OCI-LY1 (cell line): ENCODE data around the gene MDM4.

ENCODE experiments used
- H2AFZ ChIP-seq: fragments of 200-600 bp; sonication (generic), shearing (Covaris generic); 2 replicates; pipeline ENCODE4 v1.6.0; 2014; ENCODE audit warnings: antibody characterized with exemption, mild to moderate bottlenecking, low read length
- H3F3A ChIP-seq: fragments of 200-600 bp; sonication (generic), shearing (Covaris generic); 2 replicates; pipeline ENCODE4 v1.6.0; 2014; ENCODE audit warnings: mild to moderate bottlenecking, antibody characterized with exemption, low read length, moderate library complexity; ENCODE audit not compliant: insufficient read depth
- H3K27ac ChIP-seq: fragments of 200-600 bp; sonication (generic); 2 replicates; pipeline ENCODE4 v1.5.1; 2014; ENCODE audit warnings: low read length, mixed run types, mild to moderate bottlenecking, low read depth; ENCODE audit not compliant: poor library complexity, severe bottlenecking
- H3K27me3 ChIP-seq: fragments of 200-600 bp; sonication (generic); 2 replicates; pipeline ENCODE4 v1.6.0; 2014; ENCODE audit warnings: antibody characterized with exemption, mild to moderate bottlenecking, low read length, moderate library complexity; ENCODE audit not compliant: insufficient read depth
- H3K36me3 ChIP-seq: fragments of 200-600 bp; sonication (generic); 2 replicates; pipeline ENCODE4 v1.6.1; 2014; ENCODE audit warnings: mild to moderate bottlenecking, antibody characterized with exemption, low read length, moderate library complexity, mixed read lengths; ENCODE audit not compliant: insufficient read depth
- H3K4me1 ChIP-seq: fragments of 200-600 bp; sonication (generic); 2 replicates; pipeline ENCODE4 v1.5.1; 2014; ENCODE audit warnings: mild to moderate bottlenecking, low read length, moderate library complexity; ENCODE audit not compliant: insufficient read depth, severe bottlenecking
- H3K4me2 ChIP-seq: fragments of 200-600 bp; sonication (generic), shearing (Covaris generic); 2 replicates; pipeline ENCODE4 v1.6.1; 2014; ENCODE audit warnings: low read length
- H3K4me3 ChIP-seq: fragments of 200-600 bp; sonication (generic); 2 replicates; pipeline ENCODE4 v1.5.1; 2014; ENCODE audit warnings: low read length, low read depth, mild to moderate bottlenecking, mixed read lengths; ENCODE audit not compliant: poor library complexity, severe bottlenecking
- H3K79me2 ChIP-seq: fragments of 200-600 bp; shearing (Covaris generic); 2 replicates; pipeline ENCODE4 v1.6.1; 2016; ENCODE audit warnings: mixed run types, low read length, mixed read lengths; ENCODE audit not compliant: insufficient read depth
- H3K9ac ChIP-seq: fragments of 200-600 bp; sonication (generic), shearing (Covaris generic); 2 replicates; pipeline ENCODE4 v1.6.1; 2014; ENCODE audit warnings: mild to moderate bottlenecking, low read length, mixed read lengths
- H3K9me2 ChIP-seq: fragments of 200-600 bp; sonication (generic), shearing (Covaris generic); 2 replicates; pipeline ENCODE4 v1.6.1; 2014; ENCODE audit warnings: low read depth, mild to moderate bottlenecking, low read length, mixed read lengths
- H3K9me3 ChIP-seq: fragments of 200-600 bp; shearing (Covaris generic); 2 replicates; pipeline ENCODE4 v1.6.1; 2014; ENCODE audit warnings: low read length, mixed read lengths
- H4K20me1 ChIP-seq: fragments of 200-600 bp; sonication (generic), shearing (Covaris generic); 2 replicates; pipeline ENCODE4 v1.6.0; 2016; ENCODE audit warnings: mild to moderate bottlenecking, low read length; ENCODE audit not compliant: insufficient read depth
- CTCF ChIP-seq: fragments of 200-600 bp; sonication (generic), shearing (Covaris generic); IDR thresholded peaks from 2 replicates; pipeline ENCODE4 v1.5.1; 2017; ENCODE audit warnings: mild to moderate bottlenecking, antibody characterized with exemption, low read length, moderate library complexity, mixed read lengths
- EZH2 ChIP-seq: fragments of 200-600 bp; sonication (generic), shearing (Covaris generic); IDR thresholded peaks from 2 replicates; pipeline ENCODE4 v1.8.0; 2017; ENCODE audit warnings: borderline replicate concordance, mixed run types, mild to moderate bottlenecking, antibody characterized with exemption, low read length, moderate library complexity, mixed read lengths

The MDM4 gene

GRCh38 chr1:204545202-204545601 lies 29.0 kb downstream of the MDM4 start:
- H3K79me2 ChIP-seq = no peaks in the 10 kb centered on the region
- H3K9ac ChIP-seq = no peak overlapping the region
- H4K20me1 ChIP-seq = no peaks in the 10 kb centered on the region
- H3K9me2 ChIP-seq = no peaks in the 10 kb centered on the region
- no peak overlapping the region for H3K4me2 ChIP-seq
- no peak overlapping the region for H3K27ac ChIP-seq
- no peaks in the 10 kb centered on the region for H3K4me1 ChIP-seq
- no peaks in the 10 kb centered on the region for H3F3A ChIP-seq
- H3K4me3 ChIP-seq = no peak overlapping the region
- TF ChIP-seq EZH2 (no peak), CTCF (no peak)
- no peaks in the 10 kb centered on the region for H3K27me3 ChIP-seq
- H3K36me3 ChIP-seq = peaks cover 99% of the 10 kb centered on the region
- no peaks in the 10 kb centered on the region for H3K9me3 ChIP-seq
- no peak overlapping the region for H2AFZ ChIP-seq

- no peaks in the 10 kb centered on the region for H4K20me1 ChIP-seq
- H2AFZ ChIP-seq = no peak overlapping the region
- H3K4me1 ChIP-seq = no peaks in the 10 kb centered on the region
- H3F3A ChIP-seq = no peaks in the 10 kb centered on the region; the same call in 1 of the 2 replicates
- H3K9ac ChIP-seq = no peak overlapping the region
- no peak overlapping the region for H3K4me3 ChIP-seq
- TF ChIP-seq CTCF (no peak), EZH2 (no peak)
- peaks cover 99% of the 10 kb centered on the region for H3K36me3 ChIP-seq
- H3K79me2 ChIP-seq = no peaks in the 10 kb centered on the region
- H3K27me3 ChIP-seq = no peaks in the 10 kb centered on the region
- no peak overlapping the region for H3K27ac ChIP-seq
- no peaks in the 10 kb centered on the region for H3K9me3 ChIP-seq
- no peak overlapping the region for H3K4me2 ChIP-seq
- H3K9me2 ChIP-seq = no peaks in the 10 kb centered on the region
Observed at GRCh38 chr1:204545881-204546280, 29.7 kb downstream of the MDM4 start.

GRCh38 chr1:204548265-204548664 lies 32.1 kb downstream of the MDM4 start:
- H3K79me2 ChIP-seq = no peaks in the 10 kb centered on the region
- no peak overlapping the region for H3K27ac ChIP-seq
- H3K27me3 ChIP-seq = no peaks in the 10 kb centered on the region
- H4K20me1 ChIP-seq = no peaks in the 10 kb centered on the region
- TF ChIP-seq CTCF = no peak
- no peak for TF ChIP-seq EZH2
- no peak overlapping the region for H3K4me2 ChIP-seq
- no peak overlapping the region for H3K9ac ChIP-seq
- no peaks in the 10 kb centered on the region for H3K9me2 ChIP-seq
- peaks cover 95% of the 10 kb centered on the region for H3K36me3 ChIP-seq
- H3K4me1 ChIP-seq = no peaks in the 10 kb centered on the region
- H3K9me3 ChIP-seq = no peaks in the 10 kb centered on the region
- H2AFZ ChIP-seq = no peak overlapping the region
- H3F3A ChIP-seq = no peaks in the 10 kb centered on the region; the same call in 1 of the 2 replicates
- H3K4me3 ChIP-seq = no peak overlapping the region
